Naive thymus-derived CD4-positive, alpha-beta T cell (primary cell): ENCODE data around the gene NPTXR. TPM values are rescaled to one million over a fixed set of nuclear protein-coding genes. Genes with fewer than 3 reads are reported as not detected.

Experiments used
- ATAC-seq: fragments of 150-1000 bp; cut with Tn5 transposase; 2 replicates; pipeline ENCODE4 v1.10.0; 2021; ENCODE audit warnings: mild to moderate bottlenecking, moderate library complexity
- CTCF ChIA-PET: fragments of 350-600 bp; sonication (Branson Sonifier 250); formaldehyde crosslinking; loops from one replicate; lab custom pipeline; 2021; ENCODE audit warnings: antibody characterized with exemption; lab: Charles Lee
- POLR2A ChIA-PET: fragments of 350-600 bp; sonication (Branson Sonifier 250); formaldehyde crosslinking; loops from one replicate; lab custom pipeline; 2021; ENCODE audit warnings: antibody characterized with exemption, inconsistent platforms; lab: Charles Lee
- DNase-seq, 9 donors: peaks; one replicate each; pipeline versions ENCODE4 v3.0.0 to v3.0.0-alpha.2; 2020 to 2022; ENCODE audit warnings: mixed read lengths in 1 of 9
- H3K27ac ChIP-seq: one replicate; pipeline ENCODE4 v1.7.0; 2013; ENCODE audit warnings: mild to moderate bottlenecking, low read depth, low read length, moderate library complexity
- H3K27me3 ChIP-seq, 2 donors: one replicate each; pipeline ENCODE4 v1.7.0; 2013; ENCODE audit warnings: low read length in 2 of 2, mild to moderate bottlenecking in 2 of 2, moderate library complexity in 2 of 2; ENCODE audit not compliant: control insufficient read depth in 2 of 2, insufficient read depth in 2 of 2
- H3K36me3 ChIP-seq, 3 experiments: 1 replicate in 2 of 3; 2 replicates in 1 of 3; pipeline ENCODE4 v1.7.0; 2013; ENCODE audit warnings: low read length in 3 of 3, mild to moderate bottlenecking in 3 of 3, moderate library complexity in 1 of 3; ENCODE audit not compliant: insufficient read depth in 3 of 3, control insufficient read depth in 2 of 3
- H3K4me1 ChIP-seq, 2 donors: one replicate each; pipeline ENCODE4 v1.7.0; 2013; ENCODE audit warnings: low read length in 2 of 2, mild to moderate bottlenecking in 2 of 2, moderate library complexity in 1 of 2; ENCODE audit not compliant: control insufficient read depth in 2 of 2, insufficient read depth in 2 of 2
- H3K4me3 ChIP-seq: 2 replicates; pipeline ENCODE4 v1.7.0; 2013; ENCODE audit warnings: mild to moderate bottlenecking, low read length
- H3K9me3 ChIP-seq, 3 experiments: 1 replicate in 2 of 3; 2 replicates in 1 of 3; pipeline ENCODE4 v1.7.0; 2013; ENCODE audit warnings: low read length in 3 of 3; ENCODE audit not compliant: control insufficient read depth in 2 of 3
- H3K27ac Mint-ChIP-seq, 9 donors: one replicate each; pipeline ENCODE4 v1.8.0; 2020 to 2022; ENCODE audit warnings: mixed read lengths in 9 of 9, mild to moderate bottlenecking in 8 of 9, moderate library complexity in 5 of 9, inconsistent platforms in 2 of 9
- H3K27me3 Mint-ChIP-seq, 5 donors: one replicate each; pipeline ENCODE4 v1.8.0; 2021 to 2022; ENCODE audit warnings: mixed read lengths in 5 of 5, mild to moderate bottlenecking in 1 of 5
- H3K36me3 Mint-ChIP-seq, 5 donors: one replicate each; pipeline ENCODE4 v1.8.0; 2020 to 2022; ENCODE audit warnings: mixed read lengths in 5 of 5, mild to moderate bottlenecking in 3 of 5, inconsistent platforms in 1 of 5
- H3K4me1 Mint-ChIP-seq, 7 donors: one replicate each; pipeline ENCODE4 v1.8.0; 2020 to 2022; ENCODE audit warnings: mixed read lengths in 7 of 7, mild to moderate bottlenecking in 3 of 7, inconsistent platforms in 1 of 7
- H3K4me3 Mint-ChIP-seq, 10 donors: one replicate each; pipeline ENCODE4 v1.8.0; 2020 to 2022; ENCODE audit warnings: mild to moderate bottlenecking in 10 of 10, mixed read lengths in 10 of 10, moderate library complexity in 6 of 10, inconsistent platforms in 2 of 10
- H3K9me3 Mint-ChIP-seq, 11 donors: one replicate each; pipeline ENCODE4 v1.8.0; 2020 to 2022; ENCODE audit warnings: mixed read lengths in 11 of 11, mild to moderate bottlenecking in 4 of 11, inconsistent platforms in 1 of 11, moderate library complexity in 1 of 11
- intact Hi-C, 2 donors: fragments of 100-400 bp; cut with micrococcal nuclease; formaldehyde crosslinking; loops; one replicate each; pipeline ENCODE4 v1.15.1; 2023
- polyA plus RNA-seq, 2 donors: library from polyadenylated mRNA; unstranded; fragments of 300-500 nt; fragmentation: Illumina TruSeq; gene quantifications; one replicate each; pipeline ENCODE4 v1.2.3, GENCODE V29; 2021
- total RNA-seq, 6 experiments: library from RNA in 5 of 6; stranded (reverse) in 5 of 6; gene quantifications; 1 replicate in 5 of 6; 2 replicates in 1 of 6; pipeline ENCODE4 v1.2.3 and lab custom pipeline; 2021 to 2026

The NPTXR gene
- total and polyA plus RNA-seq, 7 experiments from 2014 or later, result 0.85 to 12.9 (median 4.4) TPM

GRCh38 chr22:38881997-38882879, 38.4 kb upstream of the NPTXR start:
- DNase-seq (no peak), ATAC-seq (no peak)
- H3K4me3 Mint-ChIP-seq, result peak overlapping the region; percentile 36 to 84 (median 70)
- ChIA-PET CTCF (interaction anchor here (4.1 kb wide), 1 partner anchor 12 kb away, joined by 26 read pairs; the partner anchor contains the start of gene CBX6), POLR2A (interaction anchor here (0.7 to 1.8 kb wide), 3 partner anchors 9 to 130 kb away, joined by 3 to 9 read pairs (median 7); partner anchors contain the start of gene CBX6)
- peaks cover 0 to 12% of the 10 kb centered on the region in 2 donors for H3K4me1 ChIP-seq
- no peak overlapping the region for H3K27ac ChIP-seq
- peaks cover 0 to 8% (median 0%) of the 10 kb centered on the region in 5 donors for H3K27me3 Mint-ChIP-seq
- no peaks in the 10 kb centered on the region for H3K36me3 ChIP-seq
- no peaks in the 10 kb centered on the region for H3K27me3 ChIP-seq
- intact Hi-C loops, result loop anchor here in 1 of 2 donors (1.0 kb wide), 1 partner anchor 10 kb away; the partner anchor contains the start of gene CBX6
- H3K36me3 Mint-ChIP-seq, result no peaks in the 10 kb centered on the region
- no peaks in the 10 kb centered on the region for H3K9me3 ChIP-seq
- H3K9me3 Mint-ChIP-seq, result peaks cover 0 to 2% (median 0%) of the 10 kb centered on the region in 11 donors
- peaks cover 13 to 35% (median 34%) of the 10 kb centered on the region in 7 donors for H3K4me1 Mint-ChIP-seq
- H3K27ac Mint-ChIP-seq, result peak overlapping the region in 8 of 9 donors; percentile 33 to 94 (median 86)
- H3K4me3 ChIP-seq, result no peak overlapping the region

GRCh38 chr22:38881464-38881871, 37.6 kb upstream of the NPTXR start:
- POLR2A ChIA-PET, result interaction anchor here (0.6 kb wide), 1 partner anchor 244 kb away, joined by 3 read pairs; no protein-coding TSS in a partner anchor
- Mint-ChIP-seq H3K9me3 (peaks cover 0 to 2% (median 0%) of the 10 kb centered on the region in 11 donors), H3K27me3 (peaks cover 0 to 7% (median 0%) of the 10 kb centered on the region in 5 donors), H3K4me1 (peaks cover 13 to 35% (median 34%) of the 10 kb centered on the region in 7 donors), H3K36me3 (no peaks in the 10 kb centered on the region), H3K27ac (peak overlapping the region in 7 of 9 donors; percentile 33 to 87 (median 75)), H3K4me3 (peak overlapping the region in 7 of 10 donors; percentile 8 to 67 (median 47))
- CTCF ChIA-PET, result interaction anchor here (0.6 to 4.1 kb wide), 2 partner anchors 11 to 99 kb away, joined by 3 to 26 read pairs; partner anchors contain the start of gene CBX6
- no peak overlapping the region for H3K4me3 ChIP-seq
- H3K9me3 ChIP-seq, result no peaks in the 10 kb centered on the region
- H3K27me3 ChIP-seq, result no peaks in the 10 kb centered on the region
- intact Hi-C loops, result loop anchor here in 1 of 2 donors (1.0 kb wide), 1 partner anchor 9 kb away; the partner anchor contains the start of gene CBX6
- ATAC-seq (no peak), DNase-seq (no peak)
- no peak overlapping the region for H3K27ac ChIP-seq
- no peaks in the 10 kb centered on the region for H3K36me3 ChIP-seq
- peaks cover 0 to 12% of the 10 kb centered on the region in 2 donors for H3K4me1 ChIP-seq

GRCh38 chr22:38879961-38880360, 36.1 kb upstream of the NPTXR start:
- H3K27ac ChIP-seq, result no peak overlapping the region
- ChIA-PET POLR2A (interaction anchor here (0.6 kb wide), 1 partner anchor 123 kb away, joined by 3 read pairs; no protein-coding TSS in a partner anchor), CTCF (interaction anchor here (4.1 kb wide), 1 partner anchor 9 kb away, joined by 26 read pairs; the partner anchor contains the start of gene CBX6)
- no peak for ATAC-seq
- peaks cover 0 to 12% of the 10 kb centered on the region in 2 donors for H3K4me1 ChIP-seq
- no peak overlapping the region for H3K4me3 ChIP-seq
- no peaks in the 10 kb centered on the region for H3K36me3 ChIP-seq
- Mint-ChIP-seq H3K9me3 (peaks cover 0 to 2% (median 0%) of the 10 kb centered on the region in 11 donors), H3K4me1 (peaks cover 13 to 35% (median 34%) of the 10 kb centered on the region in 7 donors), H3K27me3 (peaks cover 0 to 10% (median 0%) of the 10 kb centered on the region in 5 donors), H3K4me3 (no peak overlapping the region), H3K27ac (peak overlapping the region in 1 of 9 donors; percentile 23), H3K36me3 (no peaks in the 10 kb centered on the region)
- intact Hi-C loops, result loop anchor here in 1 of 2 donors (10.0 kb wide), 1 partner anchor 645 kb away; the partner anchor contains the start of gene ATF4
- DNase-seq, result no peak
- H3K27me3 ChIP-seq, result no peaks in the 10 kb centered on the region
- H3K9me3 ChIP-seq, result no peaks in the 10 kb centered on the region

GRCh38 chr22:38879108-38879729, 35.4 kb upstream of the NPTXR start:
- H3K9me3 ChIP-seq, result no peaks in the 10 kb centered on the region
- Mint-ChIP-seq H3K9me3 (peaks cover 0 to 2% (median 0%) of the 10 kb centered on the region in 11 donors), H3K27ac (peak overlapping the region in 1 of 9 donors; percentile 1), H3K27me3 (peaks cover 0 to 10% (median 0%) of the 10 kb centered on the region in 5 donors), H3K4me1 (peaks cover 16 to 38% (median 36%) of the 10 kb centered on the region in 7 donors), H3K4me3 (no peak overlapping the region), H3K36me3 (no peaks in the 10 kb centered on the region)
- no peaks in the 10 kb centered on the region for H3K36me3 ChIP-seq
- DNase-seq (no peak), ATAC-seq (no peak)
- H3K27ac ChIP-seq, result no peak overlapping the region
- H3K4me1 ChIP-seq, result peaks cover 0 to 12% of the 10 kb centered on the region in 2 donors
- CTCF ChIA-PET, result interaction anchor here (1.0 to 2.0 kb wide), 2 partner anchors 9 to 124 kb away, joined by 3 to 5 read pairs; no protein-coding TSS in a partner anchor
- POLR2A ChIA-PET, result no interaction called here
- no peaks in the 10 kb centered on the region for H3K27me3 ChIP-seq
- H3K4me3 ChIP-seq, result no peak overlapping the region
- intact Hi-C loops, result loop anchor here in 1 of 2 donors (10.0 kb wide), 1 partner anchor 646 kb away; the partner anchor contains the start of gene ATF4

- Mint-ChIP-seq H3K36me3 (no peaks in the 10 kb centered on the region), H3K9me3 (peaks cover 0 to 2% (median 0%) of the 10 kb centered on the region in 11 donors), H3K4me3 (peak overlapping the region in 1 of 10 donors; percentile 5), H3K4me1 (peaks cover 21 to 39% (median 38%) of the 10 kb centered on the region in 7 donors), H3K27ac (no peak overlapping the region), H3K27me3 (peaks cover 0 to 18% (median 0%) of the 10 kb centered on the region in 5 donors)
- H3K36me3 ChIP-seq, result no peaks in the 10 kb centered on the region
- H3K4me3 ChIP-seq, result no peak overlapping the region
- POLR2A ChIA-PET, result interaction anchor here (0.7 kb wide), 1 partner anchor 295 kb away, joined by 3 read pairs; no protein-coding TSS in a partner anchor
- no peaks in the 10 kb centered on the region for H3K9me3 ChIP-seq
- no peaks in the 10 kb centered on the region for H3K27me3 ChIP-seq
- DNase-seq, result no peak
- no peak overlapping the region for H3K27ac ChIP-seq
- no peak for ATAC-seq
- H3K4me1 ChIP-seq, result peaks cover 8 to 19% of the 10 kb centered on the region in 2 donors
- CTCF ChIA-PET, result interaction anchor here (0.6 to 2.0 kb wide), 3 partner anchors 8 to 93 kb away, joined by 3 to 5 read pairs (median 3); no protein-coding TSS in a partner anchor
- intact Hi-C loops, result loop anchor here in 1 of 2 donors (10.0 kb wide), 1 partner anchor 647 kb away; the partner anchor contains the start of gene ATF4
These were observed 34.2 kb upstream of the NPTXR start for GRCh38 chr22:38878001-38878400.
